ENCODE data around the gene SH3GL3. TPM values are rescaled to one million over a fixed set of nuclear protein-coding genes. Genes with fewer than 3 reads are reported as not detected.

SH3GL3 gene
- total RNA-seq, 1 donor from 2014 or later: not detected

DNA sequence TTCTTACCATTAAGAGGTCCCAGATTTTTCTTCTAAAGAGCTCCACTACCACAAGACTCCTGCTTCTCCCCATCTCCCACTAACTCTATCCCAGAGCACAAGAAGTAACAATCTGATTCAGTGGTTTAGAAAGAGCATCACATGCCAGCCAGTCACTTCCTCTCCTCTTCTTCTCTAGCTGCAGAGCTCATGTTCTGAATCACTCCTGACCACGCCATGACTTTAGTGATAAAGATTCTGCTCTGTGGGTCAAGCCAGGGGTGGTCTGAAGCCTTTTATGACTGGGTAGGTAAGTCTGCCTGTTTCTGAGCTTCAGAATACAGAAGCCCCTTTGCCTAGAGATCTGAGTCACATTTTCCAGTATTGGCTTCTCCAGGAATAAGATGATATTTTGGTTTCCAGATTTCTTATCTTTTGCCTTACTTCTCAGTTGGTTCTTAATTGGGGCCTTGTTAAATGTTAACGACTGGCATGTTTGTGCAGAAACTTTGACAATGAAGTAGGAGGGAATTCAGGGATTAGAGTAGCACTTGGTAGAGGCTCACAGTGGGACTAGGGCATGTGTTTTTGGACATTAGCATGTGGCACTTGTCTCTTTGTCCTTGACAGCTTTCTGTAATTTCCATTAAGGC, 179.1 kb downstream of the SH3GL3 start:
- H3K27ac Mint-ChIP-seq (ENCODE audit: unreplicated experiment): no peak overlapping the region
- DNase-seq (ENCODE audit: low spot score): no peak
- H3K36me3 Mint-ChIP-seq (ENCODE audit: low read depth): no peaks in the 10 kb centered on the region
- H3K9me3 Mint-ChIP-seq (ENCODE audit: low read depth): peaks cover 4% of the 10 kb centered on the region
- H3K4me1 Mint-ChIP-seq (ENCODE audit: low read depth): no peaks in the 10 kb centered on the region
- no peak overlapping the region for H3K4me3 Mint-ChIP-seq (ENCODE audit: unreplicated experiment)
- TF ChIP-seq, protein P1, sequence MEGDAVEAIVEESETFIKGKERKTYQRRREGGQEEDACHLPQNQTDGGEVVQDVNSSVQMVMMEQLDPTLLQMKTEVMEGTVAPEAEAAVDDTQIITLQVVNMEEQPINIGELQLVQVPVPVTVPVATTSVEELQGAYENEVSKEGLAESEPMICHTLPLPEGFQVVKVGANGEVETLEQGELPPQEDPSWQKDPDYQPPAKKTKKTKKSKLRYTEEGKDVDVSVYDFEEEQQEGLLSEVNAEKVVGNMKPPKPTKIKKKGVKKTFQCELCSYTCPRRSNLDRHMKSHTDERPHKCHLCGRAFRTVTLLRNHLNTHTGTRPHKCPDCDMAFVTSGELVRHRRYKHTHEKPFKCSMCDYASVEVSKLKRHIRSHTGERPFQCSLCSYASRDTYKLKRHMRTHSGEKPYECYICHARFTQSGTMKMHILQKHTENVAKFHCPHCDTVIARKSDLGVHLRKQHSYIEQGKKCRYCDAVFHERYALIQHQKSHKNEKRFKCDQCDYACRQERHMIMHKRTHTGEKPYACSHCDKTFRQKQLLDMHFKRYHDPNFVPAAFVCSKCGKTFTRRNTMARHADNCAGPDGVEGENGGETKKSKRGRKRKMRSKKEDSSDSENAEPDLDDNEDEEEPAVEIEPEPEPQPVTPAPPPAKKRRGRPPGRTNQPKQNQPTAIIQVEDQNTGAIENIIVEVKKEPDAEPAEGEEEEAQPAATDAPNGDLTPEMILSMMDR (IDR thresholded peaks at IDR 0.05): no peak
- H3K27me3 Mint-ChIP-seq (ENCODE audit: low read depth): no peaks in the 10 kb centered on the region

DNA sequence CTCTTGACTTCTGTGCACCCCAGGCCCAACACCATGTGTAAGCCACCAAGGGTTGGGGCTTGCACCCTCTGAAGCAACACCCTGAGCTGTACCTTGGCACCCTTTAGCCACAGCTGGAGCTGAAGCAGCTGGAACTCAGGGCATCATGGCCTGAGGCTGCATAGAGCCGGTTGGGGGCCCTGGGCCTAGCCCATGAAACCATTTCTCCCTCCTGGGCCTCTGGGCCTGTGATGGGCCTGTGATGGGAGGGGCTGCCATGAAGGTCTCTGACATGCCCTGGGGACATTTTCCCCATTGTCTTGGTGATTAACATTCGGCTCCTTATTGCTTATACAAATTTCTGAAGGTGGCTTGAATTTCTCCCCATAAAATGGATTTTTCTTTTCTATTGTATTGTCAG, 184.4 kb downstream of the SH3GL3 start:
- TF ChIP-seq, protein P1 (IDR thresholded peaks at IDR 0.05): no peak
- H3K27ac Mint-ChIP-seq (ENCODE audit: unreplicated experiment): no peak overlapping the region
- H3K4me1 Mint-ChIP-seq (ENCODE audit: low read depth): no peaks in the 10 kb centered on the region
- H3K4me3 Mint-ChIP-seq (ENCODE audit: unreplicated experiment): no peak overlapping the region
- H3K9me3 Mint-ChIP-seq (ENCODE audit: low read depth): no peaks in the 10 kb centered on the region
- no peak for DNase-seq (ENCODE audit: low spot score)
- peaks cover 5% of the 10 kb centered on the region for H3K27me3 Mint-ChIP-seq (ENCODE audit: low read depth)
- no peaks in the 10 kb centered on the region for H3K36me3 Mint-ChIP-seq (ENCODE audit: low read depth)

DNA sequence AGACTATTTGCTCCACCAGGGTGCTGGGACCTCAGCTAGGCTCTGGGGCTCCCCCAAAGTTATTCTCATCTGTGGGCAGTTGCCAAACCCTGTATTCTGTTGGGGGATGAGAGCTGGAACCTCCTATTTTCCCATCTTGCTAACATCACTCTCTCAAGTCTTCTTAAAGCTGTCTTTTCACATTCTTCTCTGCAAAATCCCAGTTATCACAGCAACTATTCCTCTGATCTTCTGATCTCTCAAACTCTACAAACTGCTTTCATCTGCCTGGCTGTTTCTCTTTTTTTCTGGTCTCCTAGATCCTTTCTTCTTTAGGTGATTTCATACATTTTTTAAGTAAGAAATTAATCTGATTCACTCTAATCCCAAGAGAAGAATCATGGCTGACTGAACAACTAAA, 196.1 kb downstream of the SH3GL3 start:
- Mint-ChIP-seq H3K4me1 (ENCODE audit: low read depth) (no peaks in the 10 kb centered on the region), H3K4me3 (ENCODE audit: unreplicated experiment) (no peak overlapping the region), H3K27ac (ENCODE audit: unreplicated experiment) (no peak overlapping the region), H3K9me3 (ENCODE audit: low read depth) (peaks cover 14% of the 10 kb centered on the region), H3K27me3 (ENCODE audit: low read depth) (peaks cover 4% of the 10 kb centered on the region), H3K36me3 (ENCODE audit: low read depth) (no peaks in the 10 kb centered on the region)
- DNase-seq (ENCODE audit: low spot score): no peak
- TF ChIP-seq, protein P1 (IDR thresholded peaks at IDR 0.05): no peak

DNA sequence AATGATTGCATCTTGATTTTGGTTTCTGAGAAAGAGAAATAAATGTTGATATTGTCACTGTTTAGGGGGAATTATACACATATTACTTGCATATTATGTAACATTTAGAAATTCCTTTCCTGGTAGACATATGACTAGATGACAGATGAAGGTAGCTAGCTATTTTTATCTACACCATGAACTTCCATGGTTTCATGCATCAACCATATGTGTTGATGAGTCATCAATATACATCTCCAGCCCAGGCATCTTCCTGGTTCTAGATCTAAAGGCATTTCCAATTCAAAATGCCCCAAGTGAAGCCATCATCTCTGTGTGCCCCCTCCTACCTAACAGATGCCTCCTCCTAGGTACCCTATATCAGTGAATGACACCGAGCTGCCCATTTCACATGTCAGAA, 197.3 kb downstream of the SH3GL3 start:
- no peak for DNase-seq (ENCODE audit: low spot score)
- TF ChIP-seq, protein P1 (IDR thresholded peaks at IDR 0.05): no peak
- Mint-ChIP-seq H3K27me3 (ENCODE audit: low read depth) (peaks cover 4% of the 10 kb centered on the region), H3K4me1 (ENCODE audit: low read depth) (no peaks in the 10 kb centered on the region), H3K36me3 (ENCODE audit: low read depth) (no peaks in the 10 kb centered on the region), H3K27ac (ENCODE audit: unreplicated experiment) (no peak overlapping the region), H3K9me3 (ENCODE audit: low read depth) (peaks cover 14% of the 10 kb centered on the region), H3K4me3 (ENCODE audit: unreplicated experiment) (no peak overlapping the region)

DNA sequence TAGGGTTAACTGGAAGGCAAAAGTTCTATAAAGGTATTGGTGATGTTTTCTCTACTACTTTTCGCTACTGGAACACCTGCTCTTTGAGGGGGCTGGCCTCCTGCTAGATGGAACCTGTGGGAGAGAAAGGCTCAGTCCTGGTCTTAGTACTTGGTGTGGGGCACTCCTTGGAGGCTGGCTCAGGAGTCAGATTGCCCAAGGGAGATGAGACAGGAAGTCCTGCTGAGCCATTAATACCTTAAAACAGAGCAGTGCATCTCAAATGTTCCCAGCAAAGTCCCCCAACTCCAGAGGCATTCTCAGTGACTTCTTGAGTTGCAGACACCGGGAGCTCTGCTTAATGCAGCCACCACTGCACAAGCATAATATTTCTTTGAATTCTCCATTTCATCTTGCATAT, 203.7 kb downstream of the SH3GL3 start:
- TF ChIP-seq, protein P1 (IDR thresholded peaks at IDR 0.05): no peak
- Mint-ChIP-seq H3K9me3 (ENCODE audit: low read depth) (peaks cover 2% of the 10 kb centered on the region), H3K27ac (ENCODE audit: unreplicated experiment) (no peak overlapping the region), H3K27me3 (ENCODE audit: low read depth) (peaks cover 33% of the 10 kb centered on the region), H3K36me3 (ENCODE audit: low read depth) (no peaks in the 10 kb centered on the region), H3K4me3 (ENCODE audit: unreplicated experiment) (no peak overlapping the region), H3K4me1 (ENCODE audit: low read depth) (no peaks in the 10 kb centered on the region)
- no peak for DNase-seq (ENCODE audit: low spot score)

Data from chondrocyte (in vitro differentiated cells).